HCEC 1CT (cell line): ENCODE results near the gene NRGN.

Experiments used
- DNase-seq: peaks from one replicate; pipeline ENCODE4 v3.0.0-alpha.2; 2017

NRGN gene

GRCh38 chr11:124796312-124796711 lies 56.6 kb downstream of the NRGN start:
- DNase-seq: no peak
